CD4-positive, alpha-beta T cell treated with Interleukin-10 for 1 hour (primary cell): ENCODE results near the gene ARFGEF3.
"Not testable (repeated sequence)": the region's sequence is repeated elsewhere in the genome, so short reads cannot be mapped to it uniquely, and the experiment has no call there.

Experiments
- DNase-seq: peaks from one replicate; pipeline ENCODE4 v3.0.0-alpha.2; 2020

Gene ARFGEF3

GRCh38 chr6:138212530-138212929 lies 50.8 kb downstream of the ARFGEF3 start:
- not testable (repeated sequence) for DNase-seq

- DNase-seq = no peak
These were observed 53.5 kb downstream of the ARFGEF3 start for GRCh38 chr6:138215093-138215782.

- DNase-seq = no peak
These were observed 56.7 kb downstream of the ARFGEF3 start, which contains the start of gene PBOV1 for GRCh38 chr6:138218449-138218848. PBOV1 (minus strand) TSS chr6:138218491; CDS start chr6:138218395, 96 bp downstream.

GRCh38 chr6:138219398-138219797 lies 57.7 kb downstream of the ARFGEF3 start:
- DNase-seq = no peak

- no peak for DNase-seq
These were observed 58.2 kb downstream of the ARFGEF3 start for GRCh38 chr6:138219901-138220300.

GRCh38 chr6:138222901-138223546 lies 61.3 kb downstream of the ARFGEF3 start:
- DNase-seq = no peak

GRCh38 chr6:138225953-138226352 lies 64.2 kb downstream of the ARFGEF3 start:
- DNase-seq = no peak

GRCh38 chr6:138226700-138227315 lies 65.1 kb downstream of the ARFGEF3 start:
- DNase-seq = no peak

GRCh38 chr6:138227316-138227781 lies 65.6 kb downstream of the ARFGEF3 start:
- no peak for DNase-seq

GRCh38 chr6:138229072-138229471 lies 67.3 kb downstream of the ARFGEF3 start:
- no peak for DNase-seq

- DNase-seq = no peak
These were observed 68.0 kb downstream of the ARFGEF3 start for GRCh38 chr6:138229663-138230179.

GRCh38 chr6:138230221-138230620 lies 68.5 kb downstream of the ARFGEF3 start:
- no peak for DNase-seq

GRCh38 chr6:138230759-138231380 lies 69.1 kb downstream of the ARFGEF3 start:
- DNase-seq = no peak

GRCh38 chr6:138231381-138231886 lies 69.7 kb downstream of the ARFGEF3 start:
- no peak for DNase-seq

- DNase-seq = no peak
These were observed 72.6 kb downstream of the ARFGEF3 start for GRCh38 chr6:138234363-138234762.

GRCh38 chr6:138235205-138235604 lies 73.5 kb downstream of the ARFGEF3 start:
- no peak for DNase-seq

- DNase-seq = no peak
These were observed 74.0 kb downstream of the ARFGEF3 start for GRCh38 chr6:138235693-138236092.

- DNase-seq = no peak
These were observed 75.7 kb downstream of the ARFGEF3 start for GRCh38 chr6:138237463-138237862.

GRCh38 chr6:138238368-138238767 lies 76.6 kb downstream of the ARFGEF3 start:
- DNase-seq = no peak

- no peak for DNase-seq
These were observed 78.0 kb downstream of the ARFGEF3 start for GRCh38 chr6:138239774-138240173.

- DNase-seq = no peak
These were observed 78.9 kb downstream of the ARFGEF3 start for GRCh38 chr6:138240476-138241245.

- DNase-seq = no peak
These were observed 79.6 kb downstream of the ARFGEF3 start for GRCh38 chr6:138241381-138241780.
